IMR-90 (cell line): Measurements from ENCODE around the gene GPRIN2. TPM values are rescaled to one million over a fixed set of nuclear protein-coding genes. Genes with fewer than 3 reads are reported as not detected.

Source experiments
- ATAC-seq: fragments of 200-7000 bp; cut with Tn5 transposase; 2 replicates; pipeline ENCODE4 v1.9.1; 2020; ENCODE audit warnings: low read depth, mild to moderate bottlenecking, moderate library complexity
- BruUV-seq: library from RNA; stranded (reverse); fragments of 400-500 nt; replicated peaks from 2 replicates; lab custom pipeline; 2021; lab: Mats Ljungman, UMichigan
- CTCF ChIA-PET: fragments of 300-600 bp; formaldehyde crosslinking; extraction: SDS; loops from one replicate; lab custom pipeline; 2021; ENCODE audit warnings: antibody characterized with exemption; lab: Yijun Ruan, JAX
- POLR2A ChIA-PET: fragments of 300-600 bp; sonication (Branson Sonifier 250); formaldehyde crosslinking; loops from one replicate; lab custom pipeline; 2022; ENCODE audit warnings: antibody characterized with exemption; ENCODE audit not compliant: unreplicated experiment; lab: Charles Lee
- DNase-seq: peaks from one replicate; pipeline ENCODE4 v3.0.0; 2013
- H2AFZ ChIP-seq: replicated peaks from 2 replicates; pipeline ENCODE3; 2013; ENCODE audit warnings: low read length, mild to moderate bottlenecking; ENCODE audit not compliant: poor library complexity
- H2AK5ac ChIP-seq: 2 replicates; pipeline ENCODE4 v1.6.1; 2013; ENCODE audit warnings: low read depth, low read length, inconsistent platforms
- H2AK9ac ChIP-seq: replicated peaks from 2 replicates; pipeline ENCODE3; 2013; ENCODE audit warnings: mild to moderate bottlenecking, low read depth, low read length, moderate library complexity; ENCODE audit not compliant: poor library complexity
- H2BK120ac ChIP-seq: 2 replicates; pipeline ENCODE4 v1.6.1; 2013; ENCODE audit warnings: low read depth, low read length, inconsistent platforms
- H2BK15ac ChIP-seq: 3 replicates; pipeline ENCODE4 v1.6.1; 2013; ENCODE audit warnings: low read depth, low read length, inconsistent platforms
- H2BK20ac ChIP-seq: 2 replicates; pipeline ENCODE4 v1.6.1; 2013; ENCODE audit warnings: low read depth, mild to moderate bottlenecking, inconsistent platforms, low read length, moderate library complexity
- H2BK5ac ChIP-seq: 2 replicates; pipeline ENCODE4 v1.6.1; 2013; ENCODE audit warnings: mild to moderate bottlenecking, low read depth, low read length, inconsistent platforms; ENCODE audit not compliant: poor library complexity, severe bottlenecking
- H3K14ac ChIP-seq: replicated peaks from 2 replicates; pipeline ENCODE4 v1.6.1; 2013; ENCODE audit warnings: low read depth, low read length, inconsistent platforms
- H3K18ac ChIP-seq: 2 replicates; pipeline ENCODE4 v1.6.1; 2013; ENCODE audit warnings: low read depth, low read length, control low read depth
- H3K23ac ChIP-seq: 2 replicates; pipeline ENCODE4 v1.6.1; 2013; ENCODE audit warnings: low read depth, low read length, inconsistent platforms
- H3K27ac ChIP-seq: 2 replicates; pipeline ENCODE4 v1.5.1; 2013; ENCODE audit warnings: mild to moderate bottlenecking, control low read depth, low read length; ENCODE audit not compliant: insufficient read depth
- H3K27me3 ChIP-seq: 2 replicates; pipeline ENCODE4 v1.6.1; 2013; ENCODE audit warnings: low read length; ENCODE audit not compliant: control insufficient read depth, insufficient read depth
- H3K36me3 ChIP-seq: 2 replicates; pipeline ENCODE4 v1.6.1; 2013; ENCODE audit warnings: low read length, mixed read lengths; ENCODE audit not compliant: control insufficient read depth, insufficient read depth
- H3K4ac ChIP-seq: 2 replicates; pipeline ENCODE4 v1.6.1; 2013; ENCODE audit warnings: low read depth, low read length, inconsistent platforms
- H3K4me1 ChIP-seq: 2 replicates; pipeline ENCODE4 v1.6.1; 2013; ENCODE audit warnings: low read length, mixed read lengths; ENCODE audit not compliant: control insufficient read depth, insufficient read depth
- H3K4me2 ChIP-seq: 2 replicates; pipeline ENCODE4 v1.6.1; 2013; ENCODE audit warnings: low read depth, mild to moderate bottlenecking, control low read depth, low read length, moderate library complexity
- H3K4me3 ChIP-seq: 2 replicates; pipeline ENCODE4 v1.5.1; 2013; ENCODE audit warnings: low read depth, mild to moderate bottlenecking, control low read depth, low read length, moderate library complexity; ENCODE audit not compliant: insufficient read depth
- H3K56ac ChIP-seq: 2 replicates; pipeline ENCODE4 v1.6.1; 2013; ENCODE audit warnings: low read length, inconsistent platforms; ENCODE audit not compliant: insufficient read depth; ENCODE audit errors: extremely low read depth
- H3K79me1 ChIP-seq, 2 experiments: 2 replicates each; pipeline ENCODE4 v1.6.1; 2013; ENCODE audit warnings: low read length in 2 of 2, inconsistent platforms in 1 of 2, low read depth in 1 of 2
- H3K9ac ChIP-seq: 2 replicates; pipeline ENCODE4 v1.6.1; 2013; ENCODE audit warnings: low read depth, low read length, control low read depth
- H3K9me1 ChIP-seq: 2 replicates; pipeline ENCODE4 v1.6.1; 2013; ENCODE audit warnings: low read length, inconsistent platforms; ENCODE audit not compliant: insufficient read depth
- H3K9me3 ChIP-seq: 2 replicates; pipeline ENCODE4 v1.6.1; 2013; ENCODE audit warnings: low read length; ENCODE audit not compliant: control insufficient read depth, insufficient read depth
- H4K20me1 ChIP-seq: 2 replicates; pipeline ENCODE4 v1.6.1; 2013; ENCODE audit warnings: low read length, inconsistent platforms; ENCODE audit not compliant: insufficient read depth
- H4K5ac ChIP-seq: 2 replicates; pipeline ENCODE4 v1.6.1; 2013; ENCODE audit warnings: mild to moderate bottlenecking, low read depth, low read length, control low read depth
- H4K8ac ChIP-seq, 2 experiments: 2 replicates each; pipeline ENCODE4 v1.6.1; 2013; ENCODE audit warnings: low read depth in 2 of 2, low read length in 2 of 2, control low read depth in 1 of 2, inconsistent platforms in 1 of 2
- H4K91ac ChIP-seq: 2 replicates; pipeline ENCODE4 v1.6.1; 2013; ENCODE audit warnings: low read depth, low read length, inconsistent platforms; ENCODE audit not compliant: insufficient read depth
- BHLHE40 ChIP-seq: fragments of 150-350 bp; IDR thresholded peaks from 2 replicates; pipeline ENCODE4 v1.6.1; 2016; ENCODE audit warnings: mild to moderate bottlenecking, low read depth, low read length
- MAFK ChIP-seq: IDR thresholded peaks from 2 replicates; pipeline ENCODE4 v1.6.1; 2012; ENCODE audit warnings: low read depth, low read length, improper control_type of control experiment
- SMC3 ChIP-seq: fragments of 150-350 bp; IDR thresholded peaks from 2 replicates; pipeline ENCODE4 v1.6.1; 2016; ENCODE audit warnings: low read depth, mild to moderate bottlenecking, antibody characterized with exemption, low read length, moderate library complexity
- USF2 ChIP-seq: fragments of 150-350 bp; IDR thresholded peaks from 2 replicates; pipeline ENCODE4 v1.6.1; 2017; ENCODE audit warnings: mild to moderate bottlenecking, antibody characterized with exemption, low read length, low read depth
- WGBS, 2 experiments: methylation state at CpG; one replicate each; pipeline versions ENCODE4 v1.1.5 to v1.1.7; 2013; ENCODE audit warnings: missing lambda C conversion rate in 2 of 2; ENCODE audit not compliant: insufficient read length in 1 of 2; ENCODE audit errors: extremely low coverage in 2 of 2; 5-methylcytosine and 5-hydroxymethylcytosine counted together
- dilution Hi-C: fragments of 300-500 bp; cut with HindIII; formaldehyde crosslinking; loops from one replicate; pipeline ENCODE4 v1.14.3; 2018; ENCODE audit warnings: low sequenced_read_pairs; ENCODE audit not compliant: unreplicated experiment
- in situ Hi-C: fragments of 300-500 bp; cut with MboI; formaldehyde crosslinking; loops from 3 replicates; pipeline ENCODE4 v1.14.3; 2019; ENCODE audit warnings: low sequenced_read_pairs, inconsistent platforms, mixed read lengths
- intact Hi-C: fragments of 100-400 bp; cut with micrococcal nuclease; formaldehyde crosslinking; loops from 2 replicates; pipeline ENCODE4 v1.10.0; 2022
- polyA plus RNA-seq, 3 experiments: library from polyadenylated mRNA; depleted of rRNA; stranded (reverse); fragments of >200 nt; gene quantifications; 2 replicates each; pipeline ENCODE4 v1.2.3, GENCODE V29; 2012; ENCODE audit warnings: low replicate concordance in 1 of 3
- total RNA-seq: library from RNA; depleted of rRNA; stranded (reverse); fragments of >200 nt; gene quantifications from 2 replicates; pipeline ENCODE4 v1.2.3, GENCODE V29; 2012

Gene GPRIN2
- total and polyA plus RNA-seq, 2 of the 4 experiments (the other 2 are of a cell fraction), result under 0.01 TPM; not detected in 1

DNA sequence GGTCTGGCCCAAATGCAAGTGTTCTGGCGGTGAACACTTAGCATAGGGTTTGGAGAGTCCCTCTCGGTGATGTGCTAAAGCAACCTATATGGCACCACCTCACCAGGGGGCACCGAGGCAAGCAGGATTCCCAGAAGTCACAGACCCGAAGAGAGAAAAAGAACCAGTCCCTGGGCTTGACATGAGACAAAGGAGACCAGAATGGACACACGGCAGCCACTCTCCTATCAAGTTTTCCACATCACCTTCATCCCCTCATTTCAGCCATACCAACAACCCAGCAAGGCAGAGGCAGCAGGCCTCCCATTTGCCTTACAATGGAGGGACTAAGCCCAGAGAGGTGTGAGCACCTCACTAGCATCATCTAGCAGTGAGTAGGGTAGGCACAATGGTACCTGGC, 19.7 kb downstream of the GPRIN2 start:
- CTCF ChIA-PET, result no interaction called here
- in situ Hi-C loops, result loop anchor here (25.0 kb wide), 2 partner anchors 876 to 1549 kb away; partner anchors contain the start of gene DEPP1

More for the DNA sequence above, 19.7 kb downstream of the GPRIN2 start:
- no TSS peak for BruUV-seq
- dilution Hi-C loops, result no loop called here
- Histone ChIP-seq H3K4me3 (no peak overlapping the region), H4K91ac (peak overlapping the region; percentile 75), H2BK15ac (peak overlapping the region; percentile 69; the same call in 2 of the 3 replicates), H3K4me2 (no peak overlapping the region), H3K79me1 (0 out of 4 replicates have a peak, but pooled peaks cover 0 to 3% of the 10 kb centered on the region in 2 experiments), H2BK20ac (peak overlapping the region; percentile 77), H2BK5ac (no peak overlapping the region), H4K8ac (peak overlapping the region in 1 of 2 experiments; percentile 41; a peak in 2 of 4 replicates), H3K9me1 (peaks cover 17% of the 10 kb centered on the region), H3K9ac (no peak overlapping the region), H3K4me1 (peaks cover 20% of the 10 kb centered on the region), H2AK9ac (peak overlapping the region; percentile 5), H3K4ac (peak overlapping the region; percentile 73), H3K14ac (peak overlapping the region; percentile 12; the same call in 1 of the 2 replicates), H3K27ac (no peak overlapping the region), H3K9me3 (no peaks in the 10 kb centered on the region), H4K20me1 (no peaks in the 10 kb centered on the region), H2AK5ac (peak overlapping the region; percentile 79), H3K23ac (peak overlapping the region; percentile 68; the same call in 1 of the 2 replicates), H3K36me3 (no peaks in the 10 kb centered on the region), H3K27me3 (no peaks in the 10 kb centered on the region), H4K5ac (no peak overlapping the region), H2BK120ac (peak overlapping the region; percentile 76), H3K18ac (no peak overlapping the region), H3K56ac (no peak overlapping the region), H2AFZ (no peak overlapping the region)
- 90% methylated on average over 1 of the region's 5 CpGs; no CpG with 5 or more reads in 1 of the 2 experiments for WGBS, 2 experiments
- TF ChIP-seq USF2, result no peak
- no peak for TF ChIP-seq MAFK
- no peak for TF ChIP-seq SMC3
- TF ChIP-seq BHLHE40, result no peak
- intact Hi-C loops, result no loop called here
- DNase-seq, result no peak
- POLR2A ChIA-PET, result no interaction called here
- ATAC-seq, result no peak
